Adrenal gland (tissue), 12 donors: ENCODE data around the gene TEX53. TPM values are rescaled to one million over a fixed set of nuclear protein-coding genes. Genes with fewer than 3 reads are reported as not detected.

Experiments used
- DNase-seq, 7 donors: peaks; one replicate each; pipeline ENCODE4 v3.0.0-alpha.2; 2019 to 2020
- H3K27ac ChIP-seq, 5 donors: fragments of 200-600 bp; sonication (generic) in 4 of 5; 1 replicate in 3 of 5; 2 replicates in 2 of 5; pipeline versions ENCODE4 v1.5.1 to v1.8.0; 2016 to 2020; ENCODE audit warnings: mild to moderate bottlenecking in 1 of 5
- H3K27me3 ChIP-seq: fragments of 200-600 bp; 2 replicates; pipeline ENCODE4 v1.8.0; 2021
- H3K36me3 ChIP-seq, 2 donors: fragments of 200-600 bp; replicated peaks in 1 of 2; 1 replicate in 1 of 2; 2 replicates in 1 of 2; pipeline versions ENCODE4 v1.5.1 to v1.8.0; 2018 to 2022
- H3K4me1 ChIP-seq, 2 donors: fragments of 200-600 bp; replicated peaks in 1 of 2; 1 replicate in 1 of 2; 2 replicates in 1 of 2; pipeline versions ENCODE4 v1.5.1 to v1.8.0; 2018 to 2021
- H3K4me3 ChIP-seq, 4 donors: fragments of 200-600 bp; sonication (generic) in 3 of 4; one replicate each; pipeline ENCODE4 v1.5.1; 2016 to 2018
- H3K9me3 ChIP-seq, 3 donors: fragments of 200-600 bp; sonication (generic) in 1 of 3; replicated peaks in 1 of 3; 1 replicate in 2 of 3; 2 replicates in 1 of 3; pipeline versions ENCODE4 v1.5.1 to v1.8.0; 2016 to 2021
- POLR2A ChIP-seq, 2 donors: fragments of 450-650 bp; IDR thresholded peaks; one replicate each; pipeline ENCODE4 v1.6.1; 2017; ENCODE audit warnings: antibody characterized with exemption in 2 of 2, mild to moderate bottlenecking in 2 of 2, moderate library complexity in 1 of 2
- WGBS, 4 donors: extraction: QIAGEN DNeasy Blood & Tissue Kit in 2 of 4; methylation state at CpG; one replicate each; pipeline versions ENCODE4 v1.1.5 to v1.1.7; 2013 to 2017; 5-methylcytosine and 5-hydroxymethylcytosine counted together
- intact Hi-C, 2 donors: fragments of 100-400 bp; cut with DNase I; formaldehyde crosslinking; loops; one replicate each; pipeline versions ENCODE4 v1.14.1 to v1.15.0; 2022 to 2023
- polyA plus RNA-seq, 3 donors: library from polyadenylated mRNA; stranded (reverse); fragments of 200-250 nt in 2 of 3; fragments of 350-450 nt in 1 of 3; fragmentation: Illumina TruSeq in 1 of 3; extraction: RNeasy Lipid Tissue Mini Kit (QIAGEN cat#74804) in 1 of 3; gene quantifications; one replicate each; pipeline ENCODE4 v1.2.3, GENCODE V29; 2013 to 2014
- total RNA-seq, 9 donors: library from RNA; depleted of rRNA in 4 of 9; stranded (reverse); fragments of >200 nt in 4 of 9; fragments of 120-200 nt in 1 of 9; fragmentation: NEBNext Ultra II Directional in 1 of 9; extraction: Animal tissue kit (Norgen Biotek cat#: 25700) in 1 of 9; gene quantifications; one replicate each; pipeline versions ENCODE4 v1.1.0 to v1.2.4, GENCODE V29; 2013 to 2023
- TF ChIP-seq, protein P1 (sequence below), 6 experiments: fragments of 450-650 bp in 4 of 6; fragments of 200-600 bp in 2 of 6; sonication (generic) in 1 of 6; IDR thresholded peaks; 1 replicate in 5 of 6; 2 replicates in 1 of 6; pipeline versions ENCODE4 v1.5.1 to v1.8.0; 2016 to 2021; ENCODE audit warnings: antibody characterized with exemption in 6 of 6, mild to moderate bottlenecking in 2 of 6, moderate library complexity in 1 of 6
- donor health status: healthy with polysubstance abuse.
- donor health status: Bipolar disorder and iron deficiency.
- donor health status: DM: yes; HTN: yes; CAD: no.
- donor health status: DM: no; HTN: no; CAD: no.
- donor health status: DM: no; HTN: no; CAD: no.
- donor health status: DM: yes; HTN: yes; CAD: no.

The TEX53 gene
- total and polyA plus RNA-seq, 12 donors, result not detected

DNA sequence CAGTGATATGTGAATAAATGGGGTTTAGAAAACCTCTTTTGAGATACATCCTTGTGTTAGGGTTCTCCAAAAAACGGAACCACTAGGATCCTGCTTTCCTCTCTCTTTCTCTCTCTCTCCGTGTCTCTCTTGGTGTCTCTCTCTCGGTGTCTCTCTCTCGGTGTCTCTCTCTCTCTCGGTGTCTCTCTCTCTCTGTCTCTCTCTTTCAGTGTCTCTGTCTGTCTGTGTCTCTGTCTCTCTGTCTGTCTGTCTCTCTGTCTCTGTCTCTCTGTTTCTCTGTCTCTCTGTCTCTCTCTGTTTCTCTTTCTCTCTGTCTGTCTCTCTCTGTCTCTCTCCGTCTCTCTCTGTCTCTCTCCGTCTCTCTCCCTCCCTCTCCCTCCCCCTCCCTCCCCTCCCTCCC lies 32.2 kb upstream of the TEX53 start:
- no peaks in the 10 kb centered on the region for H3K9me3 ChIP-seq
- TF ChIP-seq, protein P1, sequence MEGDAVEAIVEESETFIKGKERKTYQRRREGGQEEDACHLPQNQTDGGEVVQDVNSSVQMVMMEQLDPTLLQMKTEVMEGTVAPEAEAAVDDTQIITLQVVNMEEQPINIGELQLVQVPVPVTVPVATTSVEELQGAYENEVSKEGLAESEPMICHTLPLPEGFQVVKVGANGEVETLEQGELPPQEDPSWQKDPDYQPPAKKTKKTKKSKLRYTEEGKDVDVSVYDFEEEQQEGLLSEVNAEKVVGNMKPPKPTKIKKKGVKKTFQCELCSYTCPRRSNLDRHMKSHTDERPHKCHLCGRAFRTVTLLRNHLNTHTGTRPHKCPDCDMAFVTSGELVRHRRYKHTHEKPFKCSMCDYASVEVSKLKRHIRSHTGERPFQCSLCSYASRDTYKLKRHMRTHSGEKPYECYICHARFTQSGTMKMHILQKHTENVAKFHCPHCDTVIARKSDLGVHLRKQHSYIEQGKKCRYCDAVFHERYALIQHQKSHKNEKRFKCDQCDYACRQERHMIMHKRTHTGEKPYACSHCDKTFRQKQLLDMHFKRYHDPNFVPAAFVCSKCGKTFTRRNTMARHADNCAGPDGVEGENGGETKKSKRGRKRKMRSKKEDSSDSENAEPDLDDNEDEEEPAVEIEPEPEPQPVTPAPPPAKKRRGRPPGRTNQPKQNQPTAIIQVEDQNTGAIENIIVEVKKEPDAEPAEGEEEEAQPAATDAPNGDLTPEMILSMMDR (IDR thresholded peaks at IDR 0.05), result no peak
- no peak for TF ChIP-seq POLR2A (IDR thresholded peaks at IDR 0.05)
- no peaks in the 10 kb centered on the region for H3K36me3 ChIP-seq
- no peak overlapping the region for H3K4me3 ChIP-seq
- no peaks in the 10 kb centered on the region for H3K4me1 ChIP-seq
- DNase-seq, result no peak
- 85 to 92% (median 88%) methylated on average over 7 of the region's 7 CpGs for WGBS, 4 donors
- H3K27me3 ChIP-seq, result no peaks in the 10 kb centered on the region
- intact Hi-C loops, result loop anchor here in 1 of 2 donors (10.0 kb wide), 1 partner anchor 225 kb away; no protein-coding TSS in a partner anchor
- H3K27ac ChIP-seq, result no peak overlapping the region

DNA sequence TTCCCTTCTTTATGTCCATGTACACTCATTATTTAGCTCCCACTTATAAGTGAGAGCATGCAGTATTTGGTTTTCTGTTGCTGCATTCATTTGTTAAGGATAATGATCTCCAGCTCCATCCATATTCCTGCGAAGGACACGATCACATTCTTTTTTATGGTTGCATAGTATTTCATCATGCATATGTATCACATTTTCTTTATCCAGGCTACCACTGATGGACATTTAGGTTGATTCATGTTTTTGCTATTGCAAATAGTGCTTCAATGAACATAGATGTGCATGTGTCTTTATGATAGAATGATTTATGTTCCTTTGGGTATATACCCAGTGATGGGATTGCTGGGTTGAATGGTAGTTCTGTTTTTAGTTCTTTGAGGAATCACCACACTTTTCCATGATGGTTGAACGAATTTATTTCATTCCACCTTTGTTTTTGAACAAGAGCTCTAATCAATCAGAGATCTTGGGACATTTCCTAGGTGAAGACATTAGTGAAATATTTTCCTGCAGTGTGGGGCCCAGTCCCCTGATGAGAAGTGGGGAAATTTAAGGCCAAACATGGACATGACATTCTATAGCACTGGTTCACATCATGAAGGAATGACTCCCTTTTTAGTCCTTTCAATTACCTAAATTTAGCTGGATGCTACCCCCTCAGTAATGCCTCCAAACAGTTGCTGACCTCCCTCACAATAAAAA lies 31.5 kb upstream of the TEX53 start:
- no peak for TF ChIP-seq POLR2A (IDR thresholded peaks at IDR 0.05)
- TF ChIP-seq, protein P1 (IDR thresholded peaks at IDR 0.05), result no peak
- Histone ChIP-seq H3K27me3 (no peaks in the 10 kb centered on the region), H3K9me3 (no peaks in the 10 kb centered on the region), H3K27ac (no peak overlapping the region), H3K36me3 (no peaks in the 10 kb centered on the region), H3K4me3 (no peak overlapping the region), H3K4me1 (no peaks in the 10 kb centered on the region)
- WGBS, 4 donors, result 81 to 91% (median 87%) methylated on average over 3 of the region's 3 CpGs
- no peak for DNase-seq
- intact Hi-C loops, result loop anchor here in 1 of 2 donors (10.0 kb wide), 1 partner anchor 226 kb away; no protein-coding TSS in a partner anchor

DNA sequence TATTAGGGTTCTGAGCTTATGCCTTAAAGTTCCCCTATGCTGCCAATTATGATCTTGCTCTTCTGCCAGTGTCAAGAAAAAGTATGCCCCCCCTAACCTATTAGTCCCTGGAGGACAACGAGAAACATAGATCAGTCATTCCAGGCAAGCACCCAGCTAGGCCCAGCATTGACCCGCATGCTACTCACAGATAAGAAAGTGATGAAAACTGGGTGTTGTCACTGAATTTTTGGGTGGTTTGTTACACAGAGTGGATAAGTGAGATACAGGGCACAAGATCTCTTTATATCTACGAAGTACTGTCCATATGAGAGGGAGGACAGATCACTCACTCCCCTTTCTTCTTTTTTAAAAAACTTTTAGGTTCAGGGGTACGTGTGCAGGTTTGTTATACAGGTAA lies 30.8 kb upstream of the TEX53 start:
- no peak for TF ChIP-seq POLR2A (IDR thresholded peaks at IDR 0.05)
- TF ChIP-seq, protein P1 (IDR thresholded peaks at IDR 0.05), result no peak
- H3K27ac ChIP-seq, result no peak overlapping the region
- H3K36me3 ChIP-seq, result no peaks in the 10 kb centered on the region
- intact Hi-C loops, result loop anchor here in 1 of 2 donors (10.0 kb wide), 1 partner anchor 226 kb away; no protein-coding TSS in a partner anchor
- 87 to 96% (median 89%) methylated on average over 4 of the region's 4 CpGs for WGBS, 4 donors
- no peaks in the 10 kb centered on the region for H3K4me1 ChIP-seq
- H3K9me3 ChIP-seq, result no peaks in the 10 kb centered on the region
- no peak for DNase-seq
- no peaks in the 10 kb centered on the region for H3K27me3 ChIP-seq
- H3K4me3 ChIP-seq, result no peak overlapping the region

DNA sequence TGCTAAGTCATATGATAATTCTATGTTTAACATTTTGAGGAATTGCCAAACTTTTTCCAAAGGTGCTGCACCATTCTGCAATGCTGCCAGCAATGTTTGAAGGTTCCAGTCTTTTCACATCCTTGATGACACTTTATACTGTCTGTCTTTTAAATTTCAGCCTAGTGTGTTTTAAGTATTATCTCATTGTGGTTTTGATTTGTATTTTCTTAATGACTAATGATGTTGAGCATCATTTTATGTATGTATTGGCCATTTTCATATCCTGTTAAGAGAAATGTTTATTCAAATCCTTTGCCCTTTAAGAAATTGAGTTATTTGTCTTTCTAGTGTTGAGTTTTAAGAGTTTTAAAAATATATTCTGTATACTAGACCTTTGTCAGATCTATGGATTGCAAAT lies 29.4 kb upstream of the TEX53 start:
- Histone ChIP-seq H3K27me3 (no peaks in the 10 kb centered on the region), H3K27ac (no peak overlapping the region), H3K36me3 (no peaks in the 10 kb centered on the region), H3K9me3 (no peaks in the 10 kb centered on the region), H3K4me1 (no peaks in the 10 kb centered on the region), H3K4me3 (no peak overlapping the region)
- TF ChIP-seq POLR2A (IDR thresholded peaks at IDR 0.05), result no peak
- TF ChIP-seq, protein P1 (IDR thresholded peaks at IDR 0.05), result no peak
- intact Hi-C loops, result loop anchor here in 1 of 2 donors (10.0 kb wide), 1 partner anchor 228 kb away; no protein-coding TSS in a partner anchor
- no peak for DNase-seq
